ENCODE results near the gene PMF1.
"Not testable (repeated sequence)": the region's sequence is repeated elsewhere in the genome, so short reads cannot be mapped to it uniquely, and the experiment has no call there.

Gene PMF1

DNA sequence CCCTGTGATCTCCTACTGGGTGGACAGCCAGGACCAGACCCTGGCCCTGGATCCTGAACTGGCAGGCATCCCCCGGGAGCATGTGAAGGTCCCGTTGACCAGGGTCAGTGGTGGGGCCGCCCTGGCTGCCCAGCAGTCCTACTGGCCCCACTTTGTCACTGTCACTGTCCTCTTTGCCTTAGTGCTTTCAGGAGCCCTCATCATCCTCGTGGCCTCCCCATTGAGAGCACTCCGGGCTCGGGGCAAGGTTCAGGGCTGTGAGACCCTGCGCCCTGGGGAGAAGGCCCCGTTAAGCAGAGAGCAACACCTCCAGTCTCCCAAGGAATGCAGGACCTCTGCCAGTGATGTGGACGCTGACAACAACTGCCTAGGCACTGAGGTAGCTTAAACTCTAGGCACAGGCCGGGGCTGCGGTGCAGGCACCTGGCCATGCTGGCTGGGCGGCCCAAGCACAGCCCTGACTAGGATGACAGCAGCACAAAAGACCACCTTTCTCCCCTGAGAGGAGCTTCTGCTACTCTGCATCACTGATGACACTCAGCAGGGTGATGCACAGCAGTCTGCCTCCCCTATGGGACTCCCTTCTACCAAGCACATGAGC lies 36.1 kb upstream of the PMF1 start:
- Histone ChIP-seq H3K9ac (ENCODE audit: insufficient read length, low read depth) (peak overlapping the region; percentile 50), H3K4me1 (ENCODE audit: insufficient read depth, insufficient read length) (peaks cover 36% of the 10 kb centered on the region), H3K36me3 (ENCODE audit: insufficient read depth, insufficient read length, low read length) (no peaks in the 10 kb centered on the region), H3K9me3 (ENCODE audit: insufficient read depth, low read length) (no peaks in the 10 kb centered on the region), H3K27me3 (ENCODE audit: insufficient read depth, insufficient read length) (no peaks in the 10 kb centered on the region), H3K4me3 (ENCODE audit: insufficient read length, low read depth) (no peak overlapping the region)
- DNase-seq (ENCODE audit: low read depth, low spot score), result no peak
- TF ChIP-seq SUZ12 (IDR thresholded peaks at IDR 0.05; ENCODE audit: extremely low read depth, insufficient read depth, insufficient read length), result no peak
- no peak for TF ChIP-seq ZNF274 (IDR thresholded peaks at IDR 0.05; ENCODE audit: low read depth, low read length)
- no peak for TF ChIP-seq YY1 (IDR thresholded peaks at IDR 0.05; ENCODE audit: insufficient read depth, insufficient read length)

GRCh38 chr1:156177919-156178654 lies 34.7 kb upstream of the PMF1 start:
- Histone ChIP-seq H3K36me3 (ENCODE audit: insufficient read depth, insufficient read length, low read length) (no peaks in the 10 kb centered on the region), H3K9me3 (ENCODE audit: insufficient read depth, low read length) (no peaks in the 10 kb centered on the region), H3K9ac (ENCODE audit: insufficient read length, low read depth) (peak overlapping the region; percentile 50), H3K27me3 (ENCODE audit: insufficient read depth, insufficient read length) (no peaks in the 10 kb centered on the region), H3K4me3 (ENCODE audit: insufficient read length, low read depth) (no peak overlapping the region), H3K4me1 (ENCODE audit: insufficient read depth, insufficient read length) (peaks cover 31% of the 10 kb centered on the region)
- TF ChIP-seq YY1 (IDR thresholded peaks at IDR 0.05; ENCODE audit: insufficient read depth, insufficient read length), result no peak
- TF ChIP-seq ZNF274 (IDR thresholded peaks at IDR 0.05; ENCODE audit: low read depth, low read length), result no peak
- no peak for TF ChIP-seq SUZ12 (IDR thresholded peaks at IDR 0.05; ENCODE audit: extremely low read depth, insufficient read depth, insufficient read length)
- no peak for DNase-seq (ENCODE audit: low read depth, low spot score)

DNA sequence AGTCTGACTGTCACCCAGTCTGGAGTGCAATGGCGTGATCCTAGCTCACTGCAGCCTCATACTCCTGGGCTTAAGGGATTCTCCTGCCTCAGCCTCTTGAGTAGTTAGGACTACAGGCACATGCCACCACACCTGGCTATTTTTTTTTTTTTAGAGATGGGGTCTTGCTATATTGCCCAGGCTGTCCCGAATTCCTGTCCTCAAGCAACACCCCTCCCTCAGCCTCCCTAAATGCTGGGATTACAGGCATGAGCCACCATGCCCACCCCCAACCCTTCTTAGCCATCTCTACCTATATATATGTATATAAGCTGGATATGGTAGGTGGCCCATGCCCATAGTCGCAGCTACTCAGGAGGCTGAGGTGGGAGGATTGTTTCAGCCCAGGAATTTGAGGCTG lies 32.3 kb upstream of the PMF1 start:
- Histone ChIP-seq H3K27me3 (ENCODE audit: insufficient read depth, insufficient read length) (no peaks in the 10 kb centered on the region), H3K9ac (ENCODE audit: insufficient read length, low read depth) (peak overlapping the region; percentile 27), H3K4me1 (ENCODE audit: insufficient read depth, insufficient read length) (peaks cover 27% of the 10 kb centered on the region), H3K4me3 (ENCODE audit: insufficient read length, low read depth) (no peak overlapping the region), H3K36me3 (ENCODE audit: insufficient read depth, insufficient read length, low read length) (no peaks in the 10 kb centered on the region), H3K9me3 (ENCODE audit: insufficient read depth, low read length) (peaks cover 2% of the 10 kb centered on the region)
- no peak for DNase-seq (ENCODE audit: low read depth, low spot score)
- TF ChIP-seq SUZ12 (IDR thresholded peaks at IDR 0.05; ENCODE audit: extremely low read depth, insufficient read depth, insufficient read length) (no peak), ZNF274 (IDR thresholded peaks at IDR 0.05; ENCODE audit: low read depth, low read length) (no peak), YY1 (IDR thresholded peaks at IDR 0.05; ENCODE audit: insufficient read depth, insufficient read length) (no peak)

DNA sequence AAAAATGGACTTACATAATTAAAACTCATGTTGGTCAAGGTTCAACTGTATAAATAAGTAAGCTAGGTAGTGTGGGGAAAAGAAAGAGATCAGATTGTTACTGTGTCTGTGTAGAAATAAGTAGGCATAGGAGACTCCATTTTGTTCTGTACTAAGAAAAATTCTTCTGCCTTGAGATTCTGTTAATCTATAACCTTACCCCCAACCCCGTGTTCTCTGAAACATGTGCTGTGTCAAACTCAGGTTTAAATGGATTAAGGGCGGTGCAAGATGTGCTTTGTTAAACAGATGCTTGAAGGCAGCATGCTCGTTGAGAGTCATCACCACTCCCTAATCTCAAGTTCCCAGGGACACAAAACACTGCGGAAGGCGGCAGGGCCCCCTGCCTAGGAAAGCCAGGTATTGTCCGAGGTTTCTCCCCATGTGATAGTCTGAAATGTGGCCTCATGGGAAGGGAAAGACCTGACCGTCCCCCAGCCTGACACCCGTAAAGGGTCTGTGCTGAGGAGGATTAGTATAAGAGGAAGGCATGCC lies 31.3 kb upstream of the PMF1 start:
- not testable (repeated sequence) for H3K4me3 ChIP-seq (ENCODE audit: insufficient read length, low read depth); H3K27me3 ChIP-seq (ENCODE audit: insufficient read depth, insufficient read length); H3K36me3 ChIP-seq (ENCODE audit: insufficient read depth, insufficient read length, low read length)
- peak; percentile 80 for DNase-seq (ENCODE audit: low read depth, low spot score)
- Histone ChIP-seq H3K9ac (ENCODE audit: insufficient read length, low read depth) (peak overlapping the region; percentile 8), H3K9me3 (ENCODE audit: insufficient read depth, low read length) (peaks cover 12% of the 10 kb centered on the region), H3K4me1 (ENCODE audit: insufficient read depth, insufficient read length) (peaks cover 24% of the 10 kb centered on the region)

- peaks cover 16% of the 10 kb centered on the region for H3K4me1 ChIP-seq (ENCODE audit: insufficient read depth, insufficient read length)
- H3K27me3 ChIP-seq (ENCODE audit: insufficient read depth, insufficient read length); H3K4me3 ChIP-seq (ENCODE audit: insufficient read length, low read depth); H3K36me3 ChIP-seq (ENCODE audit: insufficient read depth, insufficient read length, low read length); DNase-seq (ENCODE audit: low read depth, low spot score): not testable (repeated sequence)
- H3K9me3 ChIP-seq (ENCODE audit: insufficient read depth, low read length), result peaks cover 19% of the 10 kb centered on the region
- peak overlapping the region; percentile 46 for H3K9ac ChIP-seq (ENCODE audit: insufficient read length, low read depth)
Observed at GRCh38 chr1:156182010-156182779, 30.6 kb upstream of the PMF1 start.

DNA sequence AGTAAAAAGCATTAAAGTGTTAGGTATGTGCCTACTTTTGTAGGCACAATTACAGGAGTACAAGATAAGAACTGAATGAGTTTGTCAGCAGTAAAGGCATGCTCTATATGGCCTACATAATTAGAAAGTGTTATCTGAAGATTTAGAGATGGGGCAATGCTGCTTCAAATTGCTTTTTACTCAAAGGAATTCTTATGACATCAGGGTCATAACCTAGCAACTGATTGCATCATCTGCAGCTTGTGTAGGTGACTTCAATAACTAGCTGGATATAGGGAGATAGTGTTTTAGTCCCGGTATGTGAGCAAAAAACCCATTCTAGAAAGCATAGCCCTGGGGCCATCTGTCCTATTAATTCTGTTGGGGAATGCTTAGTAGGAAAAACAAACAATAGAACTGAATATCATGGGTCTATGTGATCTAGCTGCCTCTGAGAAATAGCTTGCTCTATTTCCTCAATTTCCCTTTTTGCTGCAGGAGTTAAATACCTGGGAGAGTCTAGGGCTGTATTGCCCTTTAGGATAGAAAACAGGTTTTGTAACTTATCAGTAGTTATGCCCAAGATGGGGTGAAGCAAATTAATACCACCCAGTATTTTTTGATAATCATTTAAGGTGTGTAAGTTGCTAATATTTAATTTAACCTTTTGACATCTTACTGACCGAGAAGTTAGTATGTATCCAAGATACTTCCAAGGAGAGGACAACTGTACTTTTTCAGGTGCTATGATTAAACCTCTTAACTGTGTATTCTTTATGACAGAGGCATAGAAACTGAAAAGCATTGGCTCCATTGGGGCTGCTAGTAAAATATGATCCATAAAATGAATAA lies 26.2 kb upstream of the PMF1 start:
- not testable (repeated sequence) for H3K27me3 ChIP-seq (ENCODE audit: insufficient read depth, insufficient read length); H3K9ac ChIP-seq (ENCODE audit: insufficient read length, low read depth); H3K36me3 ChIP-seq (ENCODE audit: insufficient read depth, insufficient read length, low read length); DNase-seq (ENCODE audit: low read depth, low spot score); H3K4me1 ChIP-seq (ENCODE audit: insufficient read depth, insufficient read length); H3K4me3 ChIP-seq (ENCODE audit: insufficient read length, low read depth)
- peaks cover 48% of the 10 kb centered on the region for H3K9me3 ChIP-seq (ENCODE audit: insufficient read depth, low read length)

GRCh38 chr1:156190265-156190664 lies 22.5 kb upstream of the PMF1 start:
- H3K9ac ChIP-seq (ENCODE audit: insufficient read length, low read depth); H3K4me1 ChIP-seq (ENCODE audit: insufficient read depth, insufficient read length); H3K4me3 ChIP-seq (ENCODE audit: insufficient read length, low read depth); H3K36me3 ChIP-seq (ENCODE audit: insufficient read depth, insufficient read length, low read length); DNase-seq (ENCODE audit: low read depth, low spot score); H3K27me3 ChIP-seq (ENCODE audit: insufficient read depth, insufficient read length): not testable (repeated sequence)
- peaks cover 48% of the 10 kb centered on the region for H3K9me3 ChIP-seq (ENCODE audit: insufficient read depth, low read length)
